GM18858 (cell line): Measurements from ENCODE around the gene LAPTM4A.
"Not testable (repeated sequence)": the region's sequence is repeated elsewhere in the genome, so short reads cannot be mapped to it uniquely, and the experiment has no call there.

Experiments
- ATAC-seq: cut with Tn5 transposase; IDR thresholded peaks from one replicate; pipeline ENCODE4 v1.9.1; 2021; ENCODE audit not compliant: unreplicated experiment

LAPTM4A gene

DNA sequence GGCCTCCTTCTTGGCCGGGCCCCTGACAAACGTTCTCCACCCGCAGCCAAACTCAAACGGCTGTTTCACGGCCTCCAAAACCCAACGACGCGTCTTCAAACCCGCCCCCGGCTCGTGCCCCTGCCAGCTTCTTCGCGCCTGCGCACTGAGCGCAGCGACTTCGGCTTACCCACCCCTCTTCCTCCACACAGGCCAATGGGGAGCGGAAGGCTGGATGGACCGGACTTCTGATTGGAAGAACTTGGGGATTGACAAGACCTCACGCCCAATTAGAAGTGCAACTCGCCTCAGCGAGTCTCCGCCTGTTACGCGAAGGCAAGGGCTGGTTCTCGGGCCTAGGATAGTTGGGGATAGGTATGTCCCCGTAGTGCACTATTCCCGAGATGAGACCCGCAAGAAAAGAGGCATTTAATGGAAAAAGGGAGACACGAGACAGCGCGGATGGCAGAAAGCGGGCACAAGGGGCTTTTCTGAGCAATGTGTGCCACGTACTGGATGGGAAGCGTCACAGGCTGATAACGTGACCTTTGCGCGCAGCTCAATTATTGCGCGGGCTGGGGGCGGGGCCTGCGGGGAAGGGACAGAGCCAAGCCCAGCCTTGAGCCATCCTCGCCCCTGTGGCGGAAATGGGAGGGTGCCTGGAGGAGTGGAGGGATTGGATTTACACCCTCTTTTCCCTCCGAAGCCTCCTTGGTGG lies at the start of gene LAPTM4A:
LAPTM4A (minus strand) TSS at position 97 of the 697 bp plus-strand sequence. CDS start 108 bp downstream, outside the sequence.
- ATAC-seq: peak; percentile 86

DNA sequence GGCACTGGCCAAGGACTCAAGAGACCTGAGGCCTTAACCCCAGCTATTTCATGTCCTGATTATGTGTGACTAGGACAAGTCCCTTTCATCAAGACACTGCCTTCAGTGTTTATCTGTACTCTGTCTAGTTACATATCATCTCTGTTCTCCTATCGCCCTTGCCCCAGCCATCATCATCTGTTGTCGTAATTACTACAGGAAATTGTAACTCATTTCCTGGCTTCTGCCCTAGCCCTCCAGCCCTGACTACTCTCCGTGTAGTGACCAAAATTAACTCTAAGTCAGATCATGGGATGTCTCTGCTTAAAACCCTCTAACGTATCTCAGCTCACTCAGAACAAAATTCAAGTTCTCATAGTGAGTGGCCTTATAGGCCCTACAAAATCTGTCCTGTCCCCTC lies 49.3 kb upstream of the LAPTM4A start:
- no peak for ATAC-seq

DNA sequence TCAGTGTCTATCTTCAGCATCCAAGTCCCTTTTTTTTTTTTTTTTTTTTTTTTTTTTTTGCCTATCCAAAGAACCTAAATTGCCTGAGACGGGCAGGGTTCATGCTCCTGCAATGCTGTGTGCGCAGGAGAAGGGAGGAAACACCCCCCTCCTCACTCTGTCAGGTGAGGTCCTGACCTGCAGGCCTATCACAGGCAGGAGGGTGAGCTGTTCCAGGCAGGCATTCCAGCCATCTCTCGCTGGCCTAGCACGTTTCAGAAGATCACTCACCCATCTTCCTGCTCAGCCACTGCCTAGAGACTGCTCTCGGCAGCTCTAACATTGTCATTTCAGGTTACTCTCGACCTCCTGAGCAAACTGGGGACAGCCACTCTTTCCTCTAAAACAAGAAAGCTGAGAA lies 48.4 kb upstream of the LAPTM4A start:
- ATAC-seq: no peak

DNA sequence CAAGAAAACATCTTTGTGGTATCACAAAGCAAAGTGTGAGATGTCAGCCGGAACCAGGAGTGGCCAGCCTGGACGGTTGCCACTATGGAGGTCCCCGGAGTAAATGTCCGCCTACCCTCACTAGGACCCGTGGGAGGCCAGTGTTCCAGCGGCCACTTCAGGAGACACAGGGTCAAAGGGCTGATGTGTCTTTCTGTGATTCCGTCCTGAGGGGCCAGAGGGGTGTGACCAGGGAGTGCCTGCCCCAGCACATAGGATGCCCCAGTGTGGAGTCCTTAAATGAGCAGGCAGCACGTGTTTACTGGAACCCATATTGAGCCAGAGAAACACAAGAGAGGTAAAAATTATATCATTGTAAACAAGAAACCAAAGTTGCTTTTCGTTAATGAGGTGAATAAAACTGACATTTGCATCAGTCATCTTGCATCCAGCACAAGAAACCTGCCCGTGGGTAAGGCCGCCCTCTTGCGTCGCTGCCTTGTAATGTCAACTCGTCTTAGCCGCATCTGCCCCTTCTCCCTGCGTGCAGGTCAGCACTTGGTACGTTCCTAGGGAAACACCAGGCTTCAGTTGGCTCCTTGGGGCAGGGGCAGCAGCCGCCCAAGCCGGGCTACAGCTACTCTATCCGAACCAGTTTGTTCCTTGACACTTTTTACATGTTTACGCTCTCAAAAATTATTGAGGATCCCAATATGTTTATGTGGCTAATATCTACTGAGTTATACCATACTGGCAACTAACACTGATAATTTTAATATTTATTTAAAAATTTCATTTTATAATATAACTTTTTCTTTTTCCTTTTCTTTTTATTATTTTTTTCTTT lies 46.7 kb upstream of the LAPTM4A start:
- peak; percentile 92 for ATAC-seq

DNA sequence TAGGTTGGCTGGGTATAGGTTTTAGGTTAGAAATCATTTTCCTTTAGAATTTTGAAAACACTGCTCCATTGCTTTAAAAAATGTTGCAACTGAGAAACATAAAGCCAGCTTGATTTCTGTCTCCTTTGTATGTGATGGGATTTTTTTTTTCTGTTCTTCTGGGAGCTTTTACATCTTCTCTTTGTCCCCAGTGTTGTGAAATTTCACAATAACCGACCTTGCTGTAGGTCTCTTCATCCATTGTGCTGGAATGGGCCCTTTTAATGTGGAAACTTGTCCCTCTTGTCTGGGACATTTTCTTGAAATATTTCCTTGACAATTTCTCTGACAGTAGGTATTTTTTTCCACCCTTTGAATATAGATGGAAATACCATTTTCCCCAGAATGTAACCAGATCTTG lies 44.0 kb upstream of the LAPTM4A start:
- no peak for ATAC-seq

DNA sequence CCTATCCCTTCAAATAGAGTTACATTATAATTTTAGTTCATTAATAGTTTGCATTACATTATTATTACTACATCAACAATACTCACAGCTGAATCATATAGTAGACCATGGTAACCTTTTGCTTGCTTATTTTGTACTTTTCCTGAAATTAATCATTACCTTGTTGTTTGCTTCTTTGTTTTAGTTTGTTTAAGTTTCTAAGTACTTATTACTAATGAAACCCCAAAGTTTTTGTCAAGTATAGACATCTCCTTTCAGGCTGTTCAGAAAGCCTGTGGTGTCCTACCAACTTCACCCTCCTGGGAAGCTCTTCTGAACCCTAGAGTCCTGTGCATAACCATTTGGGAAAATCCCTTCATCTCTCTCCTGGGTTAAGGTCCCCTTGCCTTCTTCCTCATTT lies 43.5 kb upstream of the LAPTM4A start:
- ATAC-seq: no peak

DNA sequence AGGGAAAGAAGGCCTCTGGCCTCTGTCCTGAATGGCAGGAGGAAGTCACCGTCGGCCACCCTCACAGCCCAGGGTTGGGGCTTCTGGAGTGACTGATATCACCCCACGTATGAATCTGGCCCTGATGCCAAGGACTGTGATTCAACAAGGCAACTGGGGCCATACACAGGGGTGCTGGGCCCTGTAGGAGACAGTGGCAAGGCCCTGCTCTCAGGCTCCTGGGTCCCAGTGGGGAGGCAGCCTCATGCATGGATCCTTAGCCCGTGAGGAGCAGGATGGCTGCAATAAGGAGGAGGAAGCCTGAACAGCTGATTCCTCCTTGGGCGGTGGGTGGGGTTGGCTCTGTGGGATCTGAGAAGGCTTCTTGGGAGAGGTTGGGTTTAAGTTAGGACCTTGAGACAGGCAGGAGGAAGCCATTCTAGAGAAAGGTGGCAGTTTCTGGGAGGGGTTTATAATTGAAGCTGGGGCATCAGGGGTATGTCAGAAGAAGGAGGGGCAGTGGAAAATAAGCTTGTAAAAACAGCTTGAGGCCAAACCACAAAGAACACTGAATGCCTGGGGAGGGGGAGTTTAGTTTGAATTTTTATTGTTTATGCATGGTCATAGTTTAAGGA lies 42.8 kb upstream of the LAPTM4A start:
- no peak for ATAC-seq

DNA sequence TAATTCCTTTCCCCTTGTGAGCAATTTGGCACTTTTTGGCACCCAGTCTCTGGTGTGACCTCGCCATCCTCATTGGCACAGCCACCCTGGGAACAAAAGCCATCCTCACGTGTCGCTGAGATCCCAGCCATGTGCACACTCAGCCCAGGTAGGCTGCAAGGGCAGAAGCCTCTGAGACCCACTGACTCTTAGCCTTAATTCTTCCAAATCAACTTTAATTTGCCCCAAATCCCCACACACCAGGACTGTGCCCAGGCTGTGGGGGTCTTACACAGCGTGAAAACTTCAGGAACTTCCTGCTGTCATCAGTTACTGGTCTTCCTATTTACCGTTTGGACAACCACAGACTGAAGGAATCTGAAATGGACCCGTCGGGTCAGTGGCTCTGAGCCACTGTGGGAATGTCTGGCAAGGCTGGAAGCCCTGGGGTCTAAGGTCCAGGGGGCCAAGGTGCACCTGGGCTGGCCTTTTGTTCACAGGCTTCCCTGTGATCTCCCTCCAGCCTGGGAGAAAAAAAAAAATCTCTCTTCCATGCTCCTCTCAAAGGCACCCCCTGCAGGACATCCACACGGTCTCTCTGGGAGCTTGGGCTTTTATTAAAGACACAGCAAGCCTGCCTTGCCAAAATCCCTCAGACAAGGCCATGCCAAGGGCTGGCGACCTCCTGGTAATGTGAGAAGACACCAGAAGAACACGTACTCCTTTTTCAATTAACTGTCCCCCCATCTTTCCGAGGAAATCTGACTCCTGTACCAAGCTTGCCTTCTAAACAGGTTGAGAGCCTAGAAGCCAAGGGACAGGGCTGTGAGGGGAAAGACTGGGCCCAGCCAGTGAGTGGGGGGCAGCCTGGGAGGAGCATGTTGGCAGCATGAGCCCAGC lies 42.1 kb upstream of the LAPTM4A start:
- no peak for ATAC-seq

DNA sequence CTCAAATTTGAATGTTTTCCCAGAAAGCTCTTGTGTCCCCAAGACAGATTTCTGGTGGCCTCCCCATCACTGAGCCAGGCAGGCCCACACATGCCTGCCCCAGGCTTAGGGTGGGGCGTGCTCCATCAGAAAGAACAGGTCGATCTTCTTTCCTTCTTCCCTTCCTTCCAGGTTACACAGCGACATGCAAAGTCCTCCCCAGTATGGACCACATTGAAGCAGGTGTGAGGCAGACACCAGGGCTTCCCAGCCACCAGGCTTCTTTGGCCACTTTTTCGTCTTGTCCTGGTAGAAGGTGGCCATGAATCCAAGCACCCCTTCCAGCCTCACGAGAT lies 41.4 kb upstream of the LAPTM4A start:
- ATAC-seq: no peak

DNA sequence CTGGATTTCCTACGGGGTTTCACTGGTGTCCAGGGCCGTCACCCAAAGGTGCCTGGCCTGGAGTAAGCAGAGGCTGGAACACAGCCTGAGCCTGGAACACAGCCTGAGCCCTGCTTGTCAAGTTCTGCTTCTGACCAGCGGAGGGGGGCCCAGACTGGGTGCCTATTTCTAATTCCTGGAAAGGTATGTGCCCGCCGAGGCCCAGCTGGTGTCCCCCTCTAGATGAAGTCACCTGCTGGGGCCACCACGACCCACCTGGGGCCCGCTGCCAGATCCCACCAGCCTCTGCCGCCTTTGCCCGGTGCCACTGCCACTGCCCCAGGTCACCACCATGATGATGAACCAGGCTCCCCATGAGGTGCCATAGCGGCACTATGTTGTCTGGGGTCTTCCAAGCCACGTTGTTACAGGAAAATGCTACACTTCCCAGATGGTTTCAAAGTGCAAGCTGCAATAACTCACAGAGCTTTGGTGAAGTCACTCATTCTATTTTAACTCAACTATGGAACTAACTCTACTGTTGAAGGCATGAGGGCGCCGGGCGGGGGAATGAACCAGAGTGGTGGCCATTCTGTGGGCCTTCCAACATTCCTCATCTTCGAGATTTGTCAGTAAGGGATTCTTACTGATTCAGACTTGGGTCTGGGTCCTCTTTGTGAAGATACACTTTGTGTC lies 40.9 kb upstream of the LAPTM4A start:
- ATAC-seq: no peak

DNA sequence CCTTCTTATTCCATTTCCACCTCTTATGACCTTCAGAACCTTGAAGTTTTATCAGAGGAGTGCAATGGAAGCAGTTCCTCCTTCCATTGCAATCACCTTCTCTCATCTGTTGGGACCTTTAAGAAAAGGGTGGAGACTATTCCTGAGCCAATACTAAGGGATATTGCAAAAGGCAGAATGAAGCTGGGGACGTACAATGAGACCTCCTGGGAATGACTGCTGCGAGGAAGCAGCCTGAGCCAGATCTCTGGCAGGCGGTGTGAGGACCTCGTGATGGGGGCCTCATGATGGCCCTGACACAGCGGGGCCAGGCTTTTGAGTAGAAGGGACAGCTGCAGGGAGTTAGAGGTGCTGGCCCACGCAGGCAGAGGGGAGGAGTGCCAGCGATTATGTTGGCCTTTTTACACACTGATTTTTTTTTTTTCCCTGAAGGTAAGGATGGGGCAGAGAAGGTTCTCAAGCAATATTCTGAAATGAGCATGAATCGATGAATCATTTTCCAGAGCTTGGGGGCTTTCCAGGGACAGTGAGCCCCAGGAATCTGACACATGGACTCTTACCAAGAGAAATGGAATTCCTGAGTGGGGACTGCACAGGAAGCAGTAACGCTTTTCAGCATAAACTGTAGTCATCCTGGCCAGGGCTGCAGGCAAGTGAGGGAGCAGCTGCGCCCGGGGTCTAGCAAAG lies 40.0 kb upstream of the LAPTM4A start:
- ATAC-seq: no peak

DNA sequence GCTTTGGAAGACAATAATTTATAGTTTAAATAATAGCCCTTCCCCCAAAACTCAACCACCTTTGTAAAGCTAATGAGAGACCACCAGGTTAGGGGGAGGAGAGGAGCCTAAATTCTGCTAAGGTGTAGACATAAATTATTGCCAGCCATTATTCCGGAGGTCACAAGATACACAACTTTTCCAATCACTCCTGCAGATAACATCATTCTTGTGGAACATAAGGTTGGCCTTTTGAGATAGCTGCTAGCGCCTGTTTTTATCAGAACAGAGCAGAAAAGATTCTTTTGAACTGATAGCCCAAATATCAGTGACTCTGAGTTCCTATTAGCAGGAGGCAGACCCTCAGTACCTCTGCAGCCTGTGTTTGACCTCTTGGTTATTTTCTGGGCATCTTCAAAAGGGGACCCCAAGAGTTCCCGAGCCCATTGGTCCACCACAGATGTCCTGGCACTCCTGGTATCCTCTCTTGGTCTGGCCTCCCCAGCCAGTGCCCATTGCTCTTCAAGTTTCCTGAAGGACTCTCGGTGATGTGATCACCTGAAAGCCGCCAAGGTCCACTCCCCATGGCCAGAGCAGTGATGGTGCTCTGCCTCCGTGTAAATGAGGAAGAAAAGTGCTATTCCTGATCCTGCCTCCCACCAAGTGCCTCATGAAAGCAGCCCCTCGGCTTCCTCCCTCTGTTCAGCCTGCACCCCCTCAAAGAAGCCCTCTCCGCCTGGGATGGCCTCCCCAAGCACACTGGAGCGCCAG lies 38.5 kb upstream of the LAPTM4A start:
- ATAC-seq: no peak

DNA sequence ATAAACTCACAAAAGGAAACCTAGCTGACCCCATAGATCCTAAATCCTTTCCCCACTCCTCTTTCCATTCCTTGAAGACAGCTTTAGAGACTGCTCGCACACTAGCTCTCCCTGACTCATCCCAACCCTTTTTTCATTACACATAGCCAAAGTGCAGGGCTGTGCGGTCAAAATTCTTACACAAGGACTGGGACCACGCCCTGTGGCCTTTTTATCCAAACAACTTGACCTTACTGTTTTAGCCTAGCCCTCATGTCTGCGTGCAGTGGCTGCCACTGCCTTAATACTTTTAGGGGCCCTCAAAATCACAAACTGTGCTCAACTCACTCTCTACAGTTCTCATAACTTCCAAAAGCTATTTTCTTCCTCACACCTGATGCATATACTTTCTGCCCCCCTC lies 34.5 kb upstream of the LAPTM4A start:
- ATAC-seq: not testable (repeated sequence)

DNA sequence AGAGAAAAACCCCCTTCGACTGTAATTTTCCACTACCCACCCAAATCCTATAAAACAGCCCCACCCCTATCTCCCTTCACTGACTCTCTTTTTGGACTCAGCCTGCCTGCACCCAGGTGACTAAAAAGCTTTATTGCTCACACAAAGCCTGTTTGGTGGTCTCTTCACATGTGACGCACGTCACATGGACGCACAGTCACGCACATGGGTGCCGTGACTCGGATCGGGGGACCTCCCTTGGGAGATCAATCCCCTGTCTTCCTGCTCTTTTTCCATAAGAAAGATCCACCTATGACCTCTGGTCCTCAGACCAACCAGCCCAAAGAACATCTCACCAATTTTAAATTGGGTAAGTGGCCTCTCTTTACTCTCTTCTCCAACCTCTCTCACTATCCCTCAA lies 31.4 kb upstream of the LAPTM4A start:
- not testable (repeated sequence) for ATAC-seq

DNA sequence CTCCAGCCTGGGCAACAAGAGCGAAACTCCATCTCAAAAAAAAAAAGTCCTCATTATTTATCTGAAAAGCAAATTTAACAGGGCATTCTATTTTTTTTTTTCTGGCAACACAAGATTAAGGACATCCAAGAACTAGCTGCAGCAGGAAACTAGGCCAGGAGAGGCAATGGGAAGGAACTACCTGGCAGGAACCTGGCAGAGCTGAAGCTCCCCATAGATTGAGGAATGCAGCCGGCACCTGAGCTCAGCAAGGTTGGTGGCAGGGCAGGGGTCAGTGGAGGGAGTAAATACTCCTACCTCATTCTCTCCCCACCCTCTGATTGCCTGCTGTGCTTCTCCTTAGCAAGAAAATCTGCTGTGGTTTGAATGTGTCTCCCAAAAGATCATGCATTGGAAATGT lies 30.4 kb upstream of the LAPTM4A start:
- ATAC-seq: no peak

DNA sequence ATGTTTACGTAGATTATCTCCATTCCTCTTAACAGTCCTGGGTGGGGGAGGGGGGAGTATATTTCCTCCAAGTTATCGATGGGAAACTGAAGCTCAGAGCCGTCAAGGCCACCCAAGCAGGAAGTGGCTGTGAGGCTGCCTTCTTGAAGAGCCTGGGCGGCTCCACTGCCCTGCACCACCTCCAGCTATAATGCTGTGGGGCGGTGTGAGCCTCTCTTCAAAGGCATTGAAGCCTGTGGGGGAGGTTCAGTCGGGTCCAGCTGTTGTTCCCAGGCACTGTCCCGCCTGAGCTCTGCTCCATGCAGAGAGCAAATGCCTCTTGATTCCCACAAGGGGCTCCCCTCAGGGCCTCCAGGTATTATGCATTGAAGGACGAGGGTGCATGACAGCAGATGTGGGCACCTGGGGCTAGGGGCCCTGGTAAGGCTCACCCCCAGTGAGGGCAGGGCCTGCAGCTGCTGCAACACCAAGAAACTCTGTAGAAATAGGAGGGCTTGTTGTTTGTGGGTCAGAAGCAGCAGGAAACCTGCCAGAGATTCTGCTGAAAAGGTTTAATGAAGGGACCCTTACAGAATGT lies 29.5 kb upstream of the LAPTM4A start:
- no peak for ATAC-seq

DNA sequence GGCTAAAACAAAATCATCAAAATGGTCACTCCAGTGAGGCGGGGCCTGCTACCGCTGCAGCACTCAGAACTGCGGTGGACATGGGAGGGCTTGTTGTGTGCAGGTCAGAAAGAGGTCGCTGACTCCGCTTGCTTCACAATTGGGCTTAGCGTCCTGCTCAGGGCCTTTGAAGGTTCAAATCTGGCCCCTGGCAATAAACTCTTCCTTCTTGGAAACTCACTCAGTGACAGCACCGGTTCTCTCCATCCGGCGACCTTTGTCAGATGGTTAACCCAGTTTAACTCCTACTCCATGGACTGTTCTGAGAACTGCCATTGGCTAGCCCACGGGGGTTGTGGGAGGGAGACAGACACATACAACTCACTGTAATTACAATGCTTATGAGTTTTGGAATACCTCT lies 29.0 kb upstream of the LAPTM4A start:
- ATAC-seq: no peak

DNA sequence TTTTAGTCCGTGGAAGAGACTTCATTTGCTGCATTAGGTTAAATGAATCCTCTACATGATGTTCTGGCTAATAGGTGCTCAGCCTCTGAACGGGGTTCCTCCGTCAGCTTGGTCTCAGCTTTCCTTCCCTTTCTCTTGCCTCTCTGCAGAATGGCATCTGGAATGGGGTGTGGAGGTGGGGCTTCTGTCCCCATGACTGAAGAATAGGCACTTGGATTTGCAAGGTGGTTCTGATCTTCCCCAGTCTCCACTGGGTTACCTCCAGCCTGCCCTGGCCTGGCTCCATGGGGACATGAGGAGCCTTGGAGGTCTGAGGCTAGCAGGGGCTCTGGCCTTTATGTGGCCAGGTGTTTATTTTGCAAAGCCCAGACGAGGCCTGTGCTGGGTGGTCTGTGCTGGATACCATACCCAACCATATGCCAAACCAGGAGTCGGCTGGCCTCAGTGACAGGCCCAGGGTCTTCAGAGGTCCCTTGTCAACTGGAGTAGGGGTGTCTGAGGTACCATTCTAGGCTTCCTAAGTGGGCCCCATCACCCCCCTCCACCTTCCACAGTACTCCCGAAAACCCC lies 28.2 kb upstream of the LAPTM4A start:
- ATAC-seq: no peak
